ENCODE results near the gene XRN2. TPM values are rescaled to one million over a fixed set of nuclear protein-coding genes. Genes with fewer than 3 reads are reported as not detected.

Gene XRN2
- total RNA-seq, 1 donor from 2014 or later: 66.7 TPM

DNA sequence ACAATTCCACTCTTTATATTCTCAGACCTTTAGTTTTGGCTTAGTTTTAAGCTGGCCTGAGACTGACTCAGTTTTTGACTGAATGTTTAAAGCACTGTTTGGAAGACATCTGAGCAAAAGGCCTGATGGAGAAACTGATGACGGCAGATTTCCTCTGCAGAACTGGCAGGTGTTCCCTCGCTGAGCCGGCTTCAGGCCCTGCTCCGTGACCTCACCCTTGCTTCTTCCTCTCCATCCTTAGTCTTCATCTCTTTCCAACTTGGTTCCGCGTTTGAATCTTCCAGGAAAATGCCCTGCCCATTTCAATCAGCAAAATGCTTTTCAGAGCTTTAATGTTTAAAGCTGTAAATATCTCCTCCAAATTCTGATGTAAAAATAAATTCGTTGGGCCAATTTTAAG is 87.6 kb downstream of the XRN2 start:
- Mint-ChIP-seq H3K27me3 (ENCODE audit: unreplicated experiment) (peaks cover 54% of the 10 kb centered on the region), H3K36me3 (ENCODE audit: unreplicated experiment) (peaks cover 43% of the 10 kb centered on the region), H3K4me1 (ENCODE audit: unreplicated experiment) (peaks cover 11% of the 10 kb centered on the region), H3K27ac (ENCODE audit: unreplicated experiment) (no peak overlapping the region), H3K9me3 (ENCODE audit: unreplicated experiment) (no peaks in the 10 kb centered on the region), H3K4me3 (ENCODE audit: unreplicated experiment) (no peak overlapping the region)
- DNase-seq (ENCODE audit: extremely low spot score, unreplicated experiment): no peak
- TF ChIP-seq, protein P1, sequence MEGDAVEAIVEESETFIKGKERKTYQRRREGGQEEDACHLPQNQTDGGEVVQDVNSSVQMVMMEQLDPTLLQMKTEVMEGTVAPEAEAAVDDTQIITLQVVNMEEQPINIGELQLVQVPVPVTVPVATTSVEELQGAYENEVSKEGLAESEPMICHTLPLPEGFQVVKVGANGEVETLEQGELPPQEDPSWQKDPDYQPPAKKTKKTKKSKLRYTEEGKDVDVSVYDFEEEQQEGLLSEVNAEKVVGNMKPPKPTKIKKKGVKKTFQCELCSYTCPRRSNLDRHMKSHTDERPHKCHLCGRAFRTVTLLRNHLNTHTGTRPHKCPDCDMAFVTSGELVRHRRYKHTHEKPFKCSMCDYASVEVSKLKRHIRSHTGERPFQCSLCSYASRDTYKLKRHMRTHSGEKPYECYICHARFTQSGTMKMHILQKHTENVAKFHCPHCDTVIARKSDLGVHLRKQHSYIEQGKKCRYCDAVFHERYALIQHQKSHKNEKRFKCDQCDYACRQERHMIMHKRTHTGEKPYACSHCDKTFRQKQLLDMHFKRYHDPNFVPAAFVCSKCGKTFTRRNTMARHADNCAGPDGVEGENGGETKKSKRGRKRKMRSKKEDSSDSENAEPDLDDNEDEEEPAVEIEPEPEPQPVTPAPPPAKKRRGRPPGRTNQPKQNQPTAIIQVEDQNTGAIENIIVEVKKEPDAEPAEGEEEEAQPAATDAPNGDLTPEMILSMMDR (IDR thresholded peaks at IDR 0.05): no peak

DNA sequence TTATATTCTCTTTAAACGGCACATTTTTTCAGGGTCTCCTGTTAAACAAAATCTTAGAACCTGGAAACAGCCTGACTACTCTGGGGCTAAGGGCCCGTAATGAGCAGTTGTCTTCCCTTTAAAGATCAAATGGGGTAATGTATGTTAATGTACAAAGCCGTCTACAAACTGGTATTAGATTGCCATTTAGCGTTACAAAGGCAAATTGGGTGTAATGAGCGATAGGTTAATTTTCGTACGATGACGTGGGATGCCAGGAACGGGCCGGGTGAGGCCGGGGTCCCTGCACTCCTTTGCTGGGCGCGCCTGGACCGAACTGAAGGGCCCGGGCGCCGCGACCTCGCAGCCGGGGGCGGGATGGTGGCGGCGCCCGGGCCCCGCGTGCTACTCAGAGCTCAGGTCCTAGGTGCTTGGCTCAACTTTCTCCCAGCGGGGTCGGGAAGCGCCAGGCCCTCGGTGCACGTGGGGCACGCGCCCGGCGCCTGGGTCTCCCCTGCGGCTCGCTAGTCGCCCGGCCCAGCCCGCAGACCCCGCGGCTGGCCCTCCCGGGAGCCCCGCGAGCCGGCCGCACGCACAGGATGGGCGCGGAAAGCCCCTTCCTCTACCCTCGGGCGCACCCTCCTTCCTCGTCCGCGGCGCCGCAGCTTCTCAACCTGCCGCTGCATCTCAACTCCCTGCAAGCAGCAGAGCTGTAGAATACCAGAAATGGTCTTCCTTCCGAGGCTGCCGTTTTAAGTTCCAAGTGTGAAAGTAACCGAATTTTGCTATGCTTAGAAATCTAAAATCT is 88.2 kb downstream of the XRN2 start:
- Mint-ChIP-seq H3K27ac (ENCODE audit: unreplicated experiment) (no peak overlapping the region), H3K4me1 (ENCODE audit: unreplicated experiment) (peaks cover 11% of the 10 kb centered on the region), H3K27me3 (ENCODE audit: unreplicated experiment) (peaks cover 54% of the 10 kb centered on the region), H3K36me3 (ENCODE audit: unreplicated experiment) (peaks cover 42% of the 10 kb centered on the region), H3K4me3 (ENCODE audit: unreplicated experiment) (peak overlapping the region; percentile 50), H3K9me3 (ENCODE audit: unreplicated experiment) (no peaks in the 10 kb centered on the region)
- DNase-seq (ENCODE audit: extremely low spot score, unreplicated experiment): no peak
- TF ChIP-seq, protein P1 (IDR thresholded peaks at IDR 0.05): no peak

DNA sequence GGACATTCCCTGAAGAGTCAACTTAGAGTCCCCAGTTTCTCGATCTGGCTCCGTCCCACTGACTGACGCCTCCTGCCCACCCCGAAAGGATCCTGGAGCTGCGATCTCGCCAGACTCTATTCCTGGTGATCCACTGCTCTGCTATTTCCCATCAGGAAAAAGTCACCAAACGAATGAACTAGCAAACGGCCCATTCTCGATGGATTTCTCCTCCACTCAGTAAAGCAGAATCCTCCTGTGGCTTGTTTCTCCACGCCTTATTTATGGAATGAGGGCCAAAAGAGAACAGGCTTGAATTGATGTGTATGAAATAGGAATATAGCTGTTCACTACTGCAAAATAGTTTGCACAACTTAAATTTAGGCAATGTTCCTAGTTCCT is 88.8 kb downstream of the XRN2 start:
- Mint-ChIP-seq H3K36me3 (ENCODE audit: unreplicated experiment) (peaks cover 36% of the 10 kb centered on the region), H3K27me3 (ENCODE audit: unreplicated experiment) (peaks cover 54% of the 10 kb centered on the region), H3K4me1 (ENCODE audit: unreplicated experiment) (peaks cover 11% of the 10 kb centered on the region), H3K4me3 (ENCODE audit: unreplicated experiment) (peak overlapping the region; percentile 50), H3K9me3 (ENCODE audit: unreplicated experiment) (no peaks in the 10 kb centered on the region), H3K27ac (ENCODE audit: unreplicated experiment) (no peak overlapping the region)
- TF ChIP-seq, protein P1 (IDR thresholded peaks at IDR 0.05): no peak
- no peak for DNase-seq (ENCODE audit: extremely low spot score, unreplicated experiment)

DNA sequence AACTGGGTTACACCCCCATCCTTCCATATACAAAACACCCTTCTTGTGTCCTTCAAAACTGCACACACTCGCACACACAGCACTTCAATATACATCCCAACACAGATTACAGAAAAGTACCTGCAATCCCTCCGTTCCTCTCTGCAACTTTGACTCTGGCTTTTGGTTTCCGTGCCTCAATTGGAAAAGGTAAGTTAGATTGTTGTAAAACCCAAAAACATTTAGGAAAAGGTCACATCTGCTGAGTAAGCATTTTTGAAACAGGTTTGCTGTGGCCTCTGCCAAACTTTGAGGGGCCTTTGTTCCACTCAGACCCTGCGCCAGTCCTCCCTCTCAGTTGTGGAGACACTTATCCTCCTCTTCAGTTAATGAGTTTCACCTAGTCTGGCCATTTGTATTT is 90.0 kb downstream of the XRN2 start:
- Mint-ChIP-seq H3K4me1 (ENCODE audit: unreplicated experiment) (peaks cover 13% of the 10 kb centered on the region), H3K27ac (ENCODE audit: unreplicated experiment) (no peak overlapping the region), H3K9me3 (ENCODE audit: unreplicated experiment) (no peaks in the 10 kb centered on the region), H3K36me3 (ENCODE audit: unreplicated experiment) (peaks cover 29% of the 10 kb centered on the region), H3K4me3 (ENCODE audit: unreplicated experiment) (no peak overlapping the region), H3K27me3 (ENCODE audit: unreplicated experiment) (peaks cover 61% of the 10 kb centered on the region)
- no peak for DNase-seq (ENCODE audit: extremely low spot score, unreplicated experiment)
- TF ChIP-seq, protein P1 (IDR thresholded peaks at IDR 0.05): no peak

DNA sequence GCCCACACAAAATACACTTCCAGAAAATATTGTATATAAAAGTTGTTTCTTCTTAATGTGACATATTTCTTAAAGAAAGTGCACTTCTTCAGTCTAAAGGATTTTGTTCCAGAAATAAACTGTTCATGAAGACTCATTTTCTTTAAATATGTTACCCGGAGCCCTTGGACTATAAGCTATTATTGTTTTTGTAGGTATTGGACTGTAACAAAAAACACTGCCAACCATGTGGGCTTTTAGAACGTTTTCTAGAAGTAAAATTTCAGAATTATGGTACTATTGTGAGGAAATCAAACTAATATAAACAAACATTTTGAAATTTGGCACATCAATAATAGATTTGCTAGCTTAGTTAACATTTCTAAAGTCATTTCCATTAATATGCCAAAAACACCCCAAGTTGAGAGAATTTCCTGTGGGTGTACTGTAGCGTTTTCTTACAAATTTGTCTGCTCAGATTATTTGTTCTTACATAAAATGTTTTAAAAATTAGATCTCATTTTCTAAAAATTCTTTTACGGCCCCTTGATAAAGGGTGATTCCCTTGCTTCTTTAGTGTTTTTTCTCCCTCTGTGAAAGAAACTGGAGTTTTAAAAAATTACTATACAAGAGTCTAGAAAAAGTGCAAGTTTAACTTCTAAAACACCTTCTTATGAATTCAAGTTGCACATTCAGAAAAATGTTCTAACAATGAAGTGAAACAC is 90.8 kb downstream of the XRN2 start:
- Mint-ChIP-seq H3K4me1 (ENCODE audit: unreplicated experiment) (peaks cover 13% of the 10 kb centered on the region), H3K4me3 (ENCODE audit: unreplicated experiment) (no peak overlapping the region), H3K36me3 (ENCODE audit: unreplicated experiment) (peaks cover 25% of the 10 kb centered on the region), H3K27me3 (ENCODE audit: unreplicated experiment) (peaks cover 69% of the 10 kb centered on the region), H3K9me3 (ENCODE audit: unreplicated experiment) (no peaks in the 10 kb centered on the region), H3K27ac (ENCODE audit: unreplicated experiment) (no peak overlapping the region)
- TF ChIP-seq, protein P1 (IDR thresholded peaks at IDR 0.05): no peak
- no peak for DNase-seq (ENCODE audit: extremely low spot score, unreplicated experiment)
